Gastroesophageal sphincter (tissue), 4 donors: ENCODE results near the gene FAM222B. TPM values are rescaled to one million over a fixed set of nuclear protein-coding genes. Genes with fewer than 3 reads are reported as not detected.
"Not testable (repeated sequence)": the region's sequence is repeated elsewhere in the genome, so short reads cannot be mapped to it uniquely, and the experiment has no call there.

Experiments used
- ATAC-seq: fragments of 150-250 bp; one replicate; pipeline ENCODE4 v1.9.1; 2016; ENCODE audit warnings: mild to moderate bottlenecking, moderate library complexity
- H3K27ac ChIP-seq, 4 donors: fragments of 200-600 bp; sonication (generic) in 3 of 4; 1 replicate in 3 of 4; 2 replicates in 1 of 4; pipeline ENCODE4 v1.5.1; 2016 to 2019
- H3K27me3 ChIP-seq: fragments of 200-600 bp; sonication (generic); one replicate; pipeline ENCODE4 v1.5.1; 2019
- H3K36me3 ChIP-seq, 2 donors: fragments of 200-600 bp; sonication (generic); one replicate each; pipeline ENCODE4 v1.5.1; 2019; ENCODE audit warnings: control low read depth in 1 of 2
- H3K4me1 ChIP-seq, 3 donors: fragments of 200-600 bp; sonication (generic); 1 replicate in 2 of 3; 2 replicates in 1 of 3; pipeline ENCODE4 v1.5.1; 2016 to 2019; ENCODE audit warnings: control low read depth in 2 of 3
- H3K4me3 ChIP-seq, 2 donors: fragments of 200-600 bp; sonication (generic); one replicate each; pipeline ENCODE4 v1.5.1; 2019; ENCODE audit warnings: mild to moderate bottlenecking in 1 of 2, moderate library complexity in 1 of 2
- H3K9me3 ChIP-seq, 3 donors: fragments of 200-600 bp; sonication (generic); one replicate each; pipeline ENCODE4 v1.5.1; 2017 to 2019; ENCODE audit warnings: control low read depth in 2 of 3
- EP300 ChIP-seq: sonication (generic); formaldehyde crosslinking; IDR thresholded peaks from one replicate; pipeline ENCODE4 v1.6.1; 2017; ENCODE audit warnings: antibody characterized with exemption, mild to moderate bottlenecking
- POLR2A ChIP-seq, 2 donors: fragments of 450-650 bp; IDR thresholded peaks; one replicate each; pipeline ENCODE4 v1.6.1; 2017; ENCODE audit warnings: antibody characterized with exemption in 2 of 2, mild to moderate bottlenecking in 2 of 2, moderate library complexity in 1 of 2
- POLR2AphosphoS5 ChIP-seq: sonication (generic); formaldehyde crosslinking; IDR thresholded peaks from one replicate; pipeline ENCODE4 v1.6.1; 2017; ENCODE audit warnings: antibody characterized with exemption
- WGBS, 2 donors: methylation state at CpG; one replicate each; pipeline ENCODE4 v1.1.5; 2018; ENCODE audit warnings: low coverage in 1 of 2; 5-methylcytosine and 5-hydroxymethylcytosine counted together
- total RNA-seq, 4 donors: library from RNA; depleted of rRNA; stranded (reverse); fragments of >200 nt; gene quantifications; one replicate each; pipeline ENCODE4 v1.1.0, GENCODE V29; 2016
- TF ChIP-seq, protein P1 (sequence below), 4 experiments: fragments of 200-600 bp in 2 of 4; fragments of 450-650 bp in 2 of 4; sonication (generic) in 1 of 4; IDR thresholded peaks; one replicate each; pipeline ENCODE4 v1.5.1; 2017 to 2019; ENCODE audit warnings: antibody characterized with exemption in 4 of 4, mild to moderate bottlenecking in 2 of 4, moderate library complexity in 2 of 4

FAM222B gene
- total RNA-seq, 4 donors from 2014 or later = 15.5 to 47.6 (median 21.6) TPM

DNA sequence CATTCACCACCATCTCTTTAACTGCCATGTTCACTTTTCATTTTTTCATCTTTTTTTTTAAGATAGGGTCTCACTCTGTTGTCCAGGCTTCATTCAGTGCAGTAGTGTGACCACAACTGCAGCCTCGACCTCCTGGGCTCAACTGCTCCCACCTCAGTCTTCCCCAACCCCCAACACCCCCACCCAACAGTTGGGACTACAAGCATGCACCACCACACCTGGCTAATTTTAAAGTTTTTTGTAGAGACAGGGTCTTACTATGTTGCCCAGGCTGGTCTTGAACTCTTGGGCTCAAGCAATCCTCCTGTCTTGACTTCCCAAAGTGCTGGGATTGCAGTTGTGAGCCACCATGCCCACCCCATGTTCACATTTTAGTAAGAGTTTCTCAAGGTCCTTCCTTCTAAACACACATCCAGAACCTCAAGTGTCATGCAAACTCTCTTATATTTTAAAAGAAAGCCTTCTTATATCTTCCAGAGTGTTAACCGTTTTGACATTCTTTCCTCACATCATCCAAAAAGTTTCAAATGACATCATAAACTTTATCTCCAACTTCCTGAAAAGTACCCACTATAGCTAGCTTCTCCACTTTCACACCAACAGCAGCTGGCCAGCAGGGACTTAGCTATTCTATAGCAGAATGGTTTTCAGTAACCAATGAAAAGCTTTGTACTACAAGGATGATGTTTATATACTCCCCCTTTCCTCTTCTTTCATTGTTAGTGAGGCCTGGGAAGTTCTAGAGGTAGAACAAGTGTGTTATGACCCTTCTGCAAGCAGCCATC is 49.5 kb downstream of the FAM222B start:
- Histone ChIP-seq H3K36me3 (peaks cover 0 to 5% of the 10 kb centered on the region in 2 donors), H3K27me3 (no peaks in the 10 kb centered on the region), H3K27ac (no peak overlapping the region), H3K4me3 (no peak overlapping the region), H3K4me1 (peaks cover 0 to 28% (median 0%) of the 10 kb centered on the region in 3 donors), H3K9me3 (no peaks in the 10 kb centered on the region)
- no peak for ATAC-seq
- TF ChIP-seq, protein P1, sequence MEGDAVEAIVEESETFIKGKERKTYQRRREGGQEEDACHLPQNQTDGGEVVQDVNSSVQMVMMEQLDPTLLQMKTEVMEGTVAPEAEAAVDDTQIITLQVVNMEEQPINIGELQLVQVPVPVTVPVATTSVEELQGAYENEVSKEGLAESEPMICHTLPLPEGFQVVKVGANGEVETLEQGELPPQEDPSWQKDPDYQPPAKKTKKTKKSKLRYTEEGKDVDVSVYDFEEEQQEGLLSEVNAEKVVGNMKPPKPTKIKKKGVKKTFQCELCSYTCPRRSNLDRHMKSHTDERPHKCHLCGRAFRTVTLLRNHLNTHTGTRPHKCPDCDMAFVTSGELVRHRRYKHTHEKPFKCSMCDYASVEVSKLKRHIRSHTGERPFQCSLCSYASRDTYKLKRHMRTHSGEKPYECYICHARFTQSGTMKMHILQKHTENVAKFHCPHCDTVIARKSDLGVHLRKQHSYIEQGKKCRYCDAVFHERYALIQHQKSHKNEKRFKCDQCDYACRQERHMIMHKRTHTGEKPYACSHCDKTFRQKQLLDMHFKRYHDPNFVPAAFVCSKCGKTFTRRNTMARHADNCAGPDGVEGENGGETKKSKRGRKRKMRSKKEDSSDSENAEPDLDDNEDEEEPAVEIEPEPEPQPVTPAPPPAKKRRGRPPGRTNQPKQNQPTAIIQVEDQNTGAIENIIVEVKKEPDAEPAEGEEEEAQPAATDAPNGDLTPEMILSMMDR (IDR thresholded peaks at IDR 0.05) = no peak
- TF ChIP-seq EP300 (no peak), POLR2A (IDR thresholded peaks at IDR 0.05) (no peak), POLR2AphosphoS5 (no peak)
- 65 to 83% methylated on average over 2 of the region's 2 CpGs for WGBS, 2 donors

DNA sequence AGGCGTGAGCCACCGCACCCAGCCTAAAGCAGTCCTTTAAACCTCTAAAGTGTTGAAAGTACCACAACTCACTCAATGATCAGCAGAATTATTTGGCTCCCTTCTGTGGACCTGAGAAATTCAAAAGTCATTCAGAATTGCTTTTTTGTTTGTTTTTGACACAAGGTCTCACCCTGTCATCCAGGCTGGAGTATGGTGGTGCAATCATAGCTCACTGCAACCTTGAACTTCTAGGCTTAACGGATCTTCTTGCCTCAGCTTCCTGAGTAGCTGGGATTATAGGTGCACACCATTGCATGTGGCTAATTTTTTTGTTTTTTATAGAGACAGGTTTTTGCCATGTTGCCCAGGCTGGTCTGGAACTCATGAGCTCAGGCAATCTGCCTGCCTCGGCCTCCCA is 54.5 kb downstream of the FAM222B start:
- Histone ChIP-seq H3K27ac (no peak overlapping the region), H3K4me1 (peaks cover 0 to 11% (median 0%) of the 10 kb centered on the region in 3 donors), H3K36me3 (peaks cover 0 to 9% of the 10 kb centered on the region in 2 donors), H3K27me3 (no peaks in the 10 kb centered on the region), H3K4me3 (no peak overlapping the region), H3K9me3 (no peaks in the 10 kb centered on the region)
- TF ChIP-seq POLR2A (IDR thresholded peaks at IDR 0.05) = no peak
- no peak for TF ChIP-seq POLR2AphosphoS5
- TF ChIP-seq, protein P1 (IDR thresholded peaks at IDR 0.05) = no peak
- no peak for TF ChIP-seq EP300
- WGBS, 2 donors = 65 to 96% methylated on average over 4 of the region's 4 CpGs
- ATAC-seq = no peak

DNA sequence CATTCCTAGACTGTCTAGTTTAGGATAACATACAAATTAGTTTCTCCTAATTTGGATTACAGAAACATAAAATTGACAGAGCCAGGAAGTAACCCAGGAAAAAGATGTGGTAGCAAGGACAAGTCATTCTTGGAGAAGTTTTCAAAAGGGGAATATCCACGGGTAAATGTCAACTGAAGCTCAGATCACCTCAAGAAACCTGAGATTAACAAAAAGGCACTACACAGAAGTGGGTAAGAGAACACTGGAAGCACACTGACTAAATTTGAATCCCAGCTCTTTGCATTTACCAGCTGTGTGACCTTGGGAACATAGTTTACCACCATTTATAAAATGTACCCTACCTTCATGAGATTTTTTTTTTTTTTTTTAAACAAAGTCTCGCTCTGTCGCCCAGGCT is 59.4 kb downstream of the FAM222B start:
- WGBS, 2 donors = 70 to 72% methylated on average over 2 to 3 of the region's 3 CpGs
- Histone ChIP-seq H3K9me3 (no peaks in the 10 kb centered on the region), H3K27ac (no peak overlapping the region), H3K4me3 (no peak overlapping the region), H3K36me3 (peaks cover 0 to 11% of the 10 kb centered on the region in 2 donors), H3K27me3 (no peaks in the 10 kb centered on the region), H3K4me1 (peaks cover 0 to under 1% (median 0%) of the 10 kb centered on the region in 3 donors)
- no peak for TF ChIP-seq EP300
- no peak for TF ChIP-seq POLR2A (IDR thresholded peaks at IDR 0.05)
- TF ChIP-seq POLR2AphosphoS5 = no peak
- TF ChIP-seq, protein P1 (IDR thresholded peaks at IDR 0.05) = no peak
- ATAC-seq = no peak

DNA sequence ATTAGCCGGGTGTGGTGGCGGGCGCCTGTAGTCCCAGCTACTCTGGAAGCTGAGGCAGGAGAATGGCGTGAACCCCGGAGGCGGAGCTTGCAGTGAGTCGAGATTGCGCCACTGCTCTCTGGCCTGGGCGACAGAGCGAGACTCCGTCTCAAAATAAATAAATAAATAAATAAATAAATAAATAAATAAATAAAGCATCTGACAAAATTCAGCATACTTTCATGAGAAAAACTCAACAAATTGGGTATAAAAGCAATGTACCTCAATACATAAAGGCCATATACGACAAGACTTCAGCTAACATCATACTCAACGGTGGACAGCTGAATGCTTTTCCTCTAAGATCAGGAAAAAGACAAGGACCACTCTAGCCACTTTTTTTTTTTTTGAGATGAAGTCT is 63.0 kb downstream of the FAM222B start:
- H3K4me3 ChIP-seq, H3K27me3 ChIP-seq, H3K27ac ChIP-seq, ATAC-seq, H3K9me3 ChIP-seq, H3K36me3 ChIP-seq: not testable (repeated sequence)
- H3K4me1 ChIP-seq = peaks cover 0 to 19% (median 0%) of the 10 kb centered on the region in 3 donors
- WGBS, 2 donors = 95 to 98% methylated on average over 8 to 13 of the region's 13 CpGs

DNA sequence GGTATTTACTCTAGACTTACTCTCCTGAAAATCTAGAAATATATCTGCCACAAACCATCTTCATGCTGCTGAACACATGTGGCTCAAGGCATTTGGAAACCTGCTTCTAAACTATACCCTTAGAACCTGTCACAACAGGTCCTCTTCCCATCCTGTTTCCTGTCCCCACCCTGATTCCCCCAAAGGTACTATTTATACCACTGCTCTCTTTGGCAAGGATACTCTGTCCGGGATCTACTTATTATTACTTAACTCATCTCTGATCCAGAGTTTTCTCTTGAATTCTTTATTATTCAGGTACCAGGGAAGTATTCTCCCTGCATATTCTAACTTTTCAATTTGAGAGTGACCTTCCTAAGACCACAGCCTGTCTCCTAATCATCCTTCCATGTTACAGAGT is 65.4 kb downstream of the FAM222B start:
- WGBS, 2 donors = 0 to 38% methylated on average over 1 of the region's 1 CpG
- no peaks in the 10 kb centered on the region for H3K9me3 ChIP-seq
- no peak overlapping the region for H3K4me3 ChIP-seq
- no peaks in the 10 kb centered on the region for H3K27me3 ChIP-seq
- H3K27ac ChIP-seq = no peak overlapping the region
- peaks cover 0 to 16% of the 10 kb centered on the region in 2 donors for H3K36me3 ChIP-seq
- H3K4me1 ChIP-seq = peaks cover 0 to 19% (median 0%) of the 10 kb centered on the region in 3 donors
- ATAC-seq = no peak
- TF ChIP-seq EP300 (no peak), POLR2AphosphoS5 (no peak), POLR2A (IDR thresholded peaks at IDR 0.05) (no peak)
- TF ChIP-seq, protein P1 (IDR thresholded peaks at IDR 0.05) = no peak
